ENCODE measurements around the gene GAREM1.
"Not testable (repeated sequence)": the region's sequence is repeated elsewhere in the genome, so short reads cannot be mapped to it uniquely, and the experiment has no call there.

GAREM1 gene

DNA sequence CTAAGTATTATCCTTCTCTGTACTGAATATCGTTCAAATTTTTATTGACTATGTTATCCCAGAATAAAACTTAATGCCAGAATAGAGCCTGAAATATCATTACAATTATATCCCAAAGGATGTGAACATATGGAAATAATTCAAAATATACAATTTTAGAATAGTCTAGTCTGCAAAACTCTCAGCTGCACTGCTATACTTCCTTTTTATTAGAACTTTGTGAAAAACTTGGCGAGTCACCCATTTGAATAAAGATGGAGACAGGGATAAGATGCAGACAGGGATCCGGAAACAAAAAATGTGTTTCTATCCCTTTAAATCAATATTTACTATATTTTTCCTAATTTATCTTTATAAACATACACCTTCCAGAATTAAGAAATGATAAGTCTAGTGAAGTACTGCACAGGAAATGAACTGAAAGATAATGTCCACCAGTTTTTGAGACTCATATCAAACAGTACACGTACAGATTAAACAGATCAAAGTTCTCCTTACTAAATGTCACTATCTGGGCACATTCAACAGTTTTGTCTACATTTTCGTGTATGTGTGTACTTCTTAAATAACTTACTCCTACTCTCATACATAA is 173.0 kb downstream of the GAREM1 start:
- Histone ChIP-seq H3K79me1 (ENCODE audit: low read length) (no peaks in the 10 kb centered on the region), H3K27ac (ENCODE audit: low read depth, low read length) (no peak overlapping the region), H3K36me3 (ENCODE audit: control insufficient read depth, insufficient read depth, low read length) (no peaks in the 10 kb centered on the region), H3K79me2 (ENCODE audit: control insufficient read depth, insufficient read depth, low read length) (no peaks in the 10 kb centered on the region), H3K27me3 (ENCODE audit: insufficient read depth, low read length, poor library complexity) (no peaks in the 10 kb centered on the region), H2BK5ac (ENCODE audit: low read length) (no peak overlapping the region), H3K4ac (ENCODE audit: low read depth, low read length) (no peak overlapping the region), H2AK5ac (ENCODE audit: low read length) (no peak overlapping the region), H3K23ac (ENCODE audit: low read length) (no peak overlapping the region), H2BK15ac (replicated peaks; ENCODE audit: low read depth) (no peak overlapping the region), H3K4me3 (ENCODE audit: low read length) (no peak overlapping the region), H2BK120ac (ENCODE audit: low read depth, low read length) (no peak overlapping the region), H4K5ac (ENCODE audit: low read length) (no peak overlapping the region), H3K18ac (ENCODE audit: low read length) (no peak overlapping the region), H4K8ac (ENCODE audit: low read depth, low read length) (no peak overlapping the region), H3K9ac (ENCODE audit: low read length) (no peak overlapping the region), H3K4me2 (ENCODE audit: low read length) (no peak overlapping the region), H3K56ac (ENCODE audit: low read length) (no peak overlapping the region), H3K4me1 (ENCODE audit: control insufficient read depth, low read depth, low read length) (no peaks in the 10 kb centered on the region)
- no peak for DNase-seq
- WGBS (ENCODE audit: extremely low coverage, insufficient coverage, low lambda C conversion rate), result no CpG with 5 or more reads among the region's 5 CpGs

- Histone ChIP-seq H3K18ac (ENCODE audit: low read length) (no peak overlapping the region), H3K23ac (ENCODE audit: low read length) (no peak overlapping the region), H2BK5ac (ENCODE audit: low read length) (no peak overlapping the region), H3K4me3 (ENCODE audit: low read length) (no peak overlapping the region), H4K5ac (ENCODE audit: low read length) (no peak overlapping the region), H3K4me1 (ENCODE audit: control insufficient read depth, low read depth, low read length) (no peaks in the 10 kb centered on the region), H2BK15ac (replicated peaks; ENCODE audit: low read depth) (no peak overlapping the region), H3K56ac (ENCODE audit: low read length) (no peak overlapping the region), H4K8ac (ENCODE audit: low read depth, low read length) (no peak overlapping the region), H3K27me3 (ENCODE audit: insufficient read depth, low read length, poor library complexity) (no peaks in the 10 kb centered on the region), H2AK5ac (ENCODE audit: low read length) (no peak overlapping the region), H3K4me2 (ENCODE audit: low read length) (no peak overlapping the region), H3K79me2 (ENCODE audit: control insufficient read depth, insufficient read depth, low read length) (no peaks in the 10 kb centered on the region), H3K4ac (ENCODE audit: low read depth, low read length) (no peak overlapping the region), H3K36me3 (ENCODE audit: control insufficient read depth, insufficient read depth, low read length) (no peaks in the 10 kb centered on the region), H2BK120ac (ENCODE audit: low read depth, low read length) (no peak overlapping the region), H3K9ac (ENCODE audit: low read length) (no peak overlapping the region), H3K79me1 (ENCODE audit: low read length) (no peaks in the 10 kb centered on the region), H3K27ac (ENCODE audit: low read depth, low read length) (no peak overlapping the region)
- WGBS (ENCODE audit: extremely low coverage, insufficient coverage, low lambda C conversion rate), result no CpG with 5 or more reads among the region's 2 CpGs
- DNase-seq, result no peak
Observed at GRCh38 chr18:32296851-32297250, 173.8 kb downstream of the GAREM1 start.

- no peak overlapping the region for H4K8ac ChIP-seq (ENCODE audit: low read depth, low read length)
- H4K5ac ChIP-seq (ENCODE audit: low read length), result no peak overlapping the region
- no peak overlapping the region for H3K18ac ChIP-seq (ENCODE audit: low read length)
- no peak overlapping the region for H3K23ac ChIP-seq (ENCODE audit: low read length)
- H2AK5ac ChIP-seq (ENCODE audit: low read length), result no peak overlapping the region
- no peaks in the 10 kb centered on the region for H3K27me3 ChIP-seq (ENCODE audit: insufficient read depth, low read length, poor library complexity)
- no peaks in the 10 kb centered on the region for H3K79me2 ChIP-seq (ENCODE audit: control insufficient read depth, insufficient read depth, low read length)
- H3K4me1 ChIP-seq (ENCODE audit: control insufficient read depth, low read depth, low read length), result no peaks in the 10 kb centered on the region
- no peak overlapping the region for H3K9ac ChIP-seq (ENCODE audit: low read length)
- no peak overlapping the region for H2BK5ac ChIP-seq (ENCODE audit: low read length)
- H3K4me2 ChIP-seq (ENCODE audit: low read length), result no peak overlapping the region
- no peak for DNase-seq
- no CpG with 5 or more reads among the region's 3 CpGs for WGBS (ENCODE audit: extremely low coverage, insufficient coverage, low lambda C conversion rate)
- H2BK120ac ChIP-seq (ENCODE audit: low read depth, low read length), result no peak overlapping the region
- H3K79me1 ChIP-seq (ENCODE audit: low read length), result no peaks in the 10 kb centered on the region
- H3K56ac ChIP-seq (ENCODE audit: low read length), result no peak overlapping the region
- H3K36me3 ChIP-seq (ENCODE audit: control insufficient read depth, insufficient read depth, low read length), result no peaks in the 10 kb centered on the region
- H2BK15ac ChIP-seq (replicated peaks; ENCODE audit: low read depth), result no peak overlapping the region
- no peak overlapping the region for H3K27ac ChIP-seq (ENCODE audit: low read depth, low read length)
- H3K4me3 ChIP-seq (ENCODE audit: low read length), result no peak overlapping the region
- H3K4ac ChIP-seq (ENCODE audit: low read depth, low read length), result no peak overlapping the region
Observed at GRCh38 chr18:32295604-32296003, 175.1 kb downstream of the GAREM1 start.

- Histone ChIP-seq H3K79me2 (ENCODE audit: control insufficient read depth, insufficient read depth, low read length) (no peaks in the 10 kb centered on the region), H4K5ac (ENCODE audit: low read length) (no peak overlapping the region), H3K18ac (ENCODE audit: low read length) (no peak overlapping the region), H3K36me3 (ENCODE audit: control insufficient read depth, insufficient read depth, low read length) (no peaks in the 10 kb centered on the region), H3K9ac (ENCODE audit: low read length) (no peak overlapping the region), H2AK5ac (ENCODE audit: low read length) (no peak overlapping the region), H3K4ac (ENCODE audit: low read depth, low read length) (no peak overlapping the region), H3K79me1 (ENCODE audit: low read length) (no peaks in the 10 kb centered on the region), H3K4me2 (ENCODE audit: low read length) (no peak overlapping the region), H3K56ac (ENCODE audit: low read length) (no peak overlapping the region), H2BK120ac (ENCODE audit: low read depth, low read length) (no peak overlapping the region), H3K23ac (ENCODE audit: low read length) (no peak overlapping the region), H2BK15ac (replicated peaks; ENCODE audit: low read depth) (no peak overlapping the region), H3K4me1 (ENCODE audit: control insufficient read depth, low read depth, low read length) (no peaks in the 10 kb centered on the region), H3K27me3 (ENCODE audit: insufficient read depth, low read length, poor library complexity) (no peaks in the 10 kb centered on the region), H2BK5ac (ENCODE audit: low read length) (no peak overlapping the region), H4K8ac (ENCODE audit: low read depth, low read length) (no peak overlapping the region), H3K4me3 (ENCODE audit: low read length) (no peak overlapping the region), H3K27ac (ENCODE audit: low read depth, low read length) (no peak overlapping the region)
- no CpG with 5 or more reads among the region's 2 CpGs for WGBS (ENCODE audit: extremely low coverage, insufficient coverage, low lambda C conversion rate)
- DNase-seq, result no peak
Observed at GRCh38 chr18:32293107-32293506, 177.6 kb downstream of the GAREM1 start.

GRCh38 chr18:32291623-32292022 is 179.1 kb downstream of the GAREM1 start:
- DNase-seq; H3K4ac ChIP-seq (ENCODE audit: low read depth, low read length); H3K79me1 ChIP-seq (ENCODE audit: low read length); H3K23ac ChIP-seq (ENCODE audit: low read length); H2AK5ac ChIP-seq (ENCODE audit: low read length); H2BK5ac ChIP-seq (ENCODE audit: low read length); H2BK15ac ChIP-seq (replicated peaks; ENCODE audit: low read depth); H3K36me3 ChIP-seq (ENCODE audit: control insufficient read depth, insufficient read depth, low read length); H3K4me3 ChIP-seq (ENCODE audit: low read length); H3K27ac ChIP-seq (ENCODE audit: low read depth, low read length); H3K4me2 ChIP-seq (ENCODE audit: low read length); H3K4me1 ChIP-seq (ENCODE audit: control insufficient read depth, low read depth, low read length); H4K8ac ChIP-seq (ENCODE audit: low read depth, low read length); H3K79me2 ChIP-seq (ENCODE audit: control insufficient read depth, insufficient read depth, low read length); H3K27me3 ChIP-seq (ENCODE audit: insufficient read depth, low read length, poor library complexity); H3K9ac ChIP-seq (ENCODE audit: low read length); H2BK120ac ChIP-seq (ENCODE audit: low read depth, low read length); H3K56ac ChIP-seq (ENCODE audit: low read length); H4K5ac ChIP-seq (ENCODE audit: low read length); H3K18ac ChIP-seq (ENCODE audit: low read length): not testable (repeated sequence)
- WGBS (ENCODE audit: extremely low coverage, insufficient coverage, low lambda C conversion rate), result no CpG with 5 or more reads among the region's 3 CpGs

DNA sequence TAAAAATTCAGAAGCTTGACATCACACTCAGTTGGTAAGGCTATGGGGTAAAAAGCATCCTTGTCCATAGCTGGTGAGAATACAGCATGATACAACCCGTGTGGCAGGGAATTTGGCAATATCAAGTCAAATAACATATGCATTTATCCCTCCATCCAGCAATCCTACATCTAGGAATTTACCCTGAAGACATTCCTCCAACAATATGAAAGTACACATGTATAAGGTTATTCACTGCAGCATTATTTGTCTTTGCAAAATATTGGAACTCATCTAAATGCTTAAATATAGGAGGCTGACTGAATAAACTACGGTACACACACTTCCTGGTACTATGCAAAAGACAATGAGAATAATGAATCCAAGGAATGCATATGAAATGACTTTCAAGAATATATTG is 179.9 kb downstream of the GAREM1 start:
- H3K27me3 ChIP-seq (ENCODE audit: insufficient read depth, low read length, poor library complexity), result no peaks in the 10 kb centered on the region
- no peaks in the 10 kb centered on the region for H3K4me1 ChIP-seq (ENCODE audit: control insufficient read depth, low read depth, low read length)
- no peak overlapping the region for H2BK15ac ChIP-seq (replicated peaks; ENCODE audit: low read depth)
- H3K79me2 ChIP-seq (ENCODE audit: control insufficient read depth, insufficient read depth, low read length), result no peaks in the 10 kb centered on the region
- WGBS (ENCODE audit: extremely low coverage, insufficient coverage, low lambda C conversion rate), result no CpG with 5 or more reads among the region's 2 CpGs
- H2BK120ac ChIP-seq (ENCODE audit: low read depth, low read length), result no peak overlapping the region
- H4K8ac ChIP-seq (ENCODE audit: low read depth, low read length), result no peak overlapping the region
- no peak overlapping the region for H3K4me2 ChIP-seq (ENCODE audit: low read length)
- H3K4ac ChIP-seq (ENCODE audit: low read depth, low read length), result no peak overlapping the region
- no peak overlapping the region for H3K23ac ChIP-seq (ENCODE audit: low read length)
- H2BK5ac ChIP-seq (ENCODE audit: low read length), result no peak overlapping the region
- no peak overlapping the region for H2AK5ac ChIP-seq (ENCODE audit: low read length)
- no peaks in the 10 kb centered on the region for H3K36me3 ChIP-seq (ENCODE audit: control insufficient read depth, insufficient read depth, low read length)
- no peak overlapping the region for H3K18ac ChIP-seq (ENCODE audit: low read length)
- H3K9ac ChIP-seq (ENCODE audit: low read length), result no peak overlapping the region
- H3K4me3 ChIP-seq (ENCODE audit: low read length), result no peak overlapping the region
- no peak overlapping the region for H3K27ac ChIP-seq (ENCODE audit: low read depth, low read length)
- H4K5ac ChIP-seq (ENCODE audit: low read length), result no peak overlapping the region
- no peak for DNase-seq
- no peaks in the 10 kb centered on the region for H3K79me1 ChIP-seq (ENCODE audit: low read length)
- H3K56ac ChIP-seq (ENCODE audit: low read length), result no peak overlapping the region
